GM10266 (cell line): ENCODE measurements around the gene LAG3.

ENCODE experiments used
- DNase-seq: peaks from one replicate; pipeline ENCODE4 v3.0.0; 2012; ENCODE audit errors: extremely low spot score
- CTCF ChIP-seq: IDR thresholded peaks from 2 replicates; pipeline ENCODE4 v1.5.1; 2012; ENCODE audit warnings: mild to moderate bottlenecking, low read depth; ENCODE audit not compliant: control insufficient read depth, insufficient read depth; ENCODE audit errors: missing control alignments

LAG3 gene

GRCh38 chr12:6817662-6818157, 45.4 kb downstream of the LAG3 start:
- no peak for TF ChIP-seq CTCF
- no peak for DNase-seq

- no peak for TF ChIP-seq CTCF
- no peak for DNase-seq
Measured at GRCh38 chr12:6818222-6818621, 45.9 kb downstream of the LAG3 start.

GRCh38 chr12:6818645-6819044, 46.3 kb downstream of the LAG3 start:
- DNase-seq: no peak

GRCh38 chr12:6819106-6820030, 47.0 kb downstream of the LAG3 start:
- no peak for DNase-seq
- no peak for TF ChIP-seq CTCF

More at GRCh38 chr12:6818645-6819044, 46.3 kb downstream of the LAG3 start:
- no peak for TF ChIP-seq CTCF

GRCh38 chr12:6820166-6820565, 47.8 kb downstream of the LAG3 start:
- TF ChIP-seq CTCF: no peak
- DNase-seq: no peak

- no peak for DNase-seq
- no peak for TF ChIP-seq CTCF
Measured at GRCh38 chr12:6821591-6822425, 49.5 kb downstream of the LAG3 start, which contains the start of gene GPR162. Gene GPR162, plus strand, starts transcription at chr12:6821821. Its CDS starts 2,078 bp downstream, at chr12:6823899.
